GM19452 (cell line): ENCODE measurements around the gene FUT8.

Experiments
- ATAC-seq: cut with Tn5 transposase; IDR thresholded peaks from one replicate; pipeline ENCODE4 v1.9.1; 2021; ENCODE audit not compliant: unreplicated experiment

The FUT8 gene

DNA sequence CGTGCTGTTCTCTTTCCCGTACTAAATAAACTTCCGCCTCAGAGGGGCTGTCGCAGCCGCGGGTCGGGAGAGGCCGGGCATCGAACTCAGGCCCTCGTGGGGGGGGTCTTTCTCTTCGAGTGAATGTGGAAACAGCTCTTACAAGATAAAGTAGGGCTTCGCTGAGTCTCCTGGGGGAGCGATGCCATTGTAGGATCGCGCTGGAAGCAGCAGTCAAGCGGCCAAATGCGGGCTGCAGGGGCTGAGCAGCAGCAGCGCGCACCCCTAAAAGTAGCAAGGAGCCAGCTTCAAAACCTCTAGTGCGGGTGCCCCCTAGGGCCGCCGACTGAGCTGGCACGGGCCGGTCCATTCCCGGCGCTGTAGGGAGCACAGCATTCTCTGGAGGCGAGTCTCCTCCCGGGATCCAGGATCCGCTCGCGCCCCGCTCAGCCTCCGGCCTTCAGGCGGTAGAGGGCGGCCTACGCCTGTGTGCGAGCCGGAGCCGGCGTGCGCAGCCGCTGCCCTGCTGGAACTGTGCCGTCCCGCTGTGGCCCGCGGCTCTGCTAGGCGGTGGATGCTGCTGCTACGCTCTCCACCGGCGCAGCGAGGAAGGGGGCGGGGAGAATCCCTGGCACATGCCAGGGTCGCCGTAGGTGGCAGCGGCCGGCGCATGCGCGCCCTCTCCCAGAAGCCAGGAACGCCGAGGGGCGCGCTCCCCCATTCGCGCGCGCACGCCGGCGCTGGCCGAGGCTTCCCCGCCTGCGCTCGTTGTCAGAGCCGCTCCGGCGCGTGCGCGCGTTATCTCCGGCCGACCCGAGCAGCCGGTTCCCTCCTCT lies at the start of gene FUT8:
Gene FUT8 (plus strand): TSS at position 699 of the 815 bp plus-strand sequence. CDS start 148,834 bp downstream, outside the sequence.
- peak; percentile 74 for ATAC-seq

DNA sequence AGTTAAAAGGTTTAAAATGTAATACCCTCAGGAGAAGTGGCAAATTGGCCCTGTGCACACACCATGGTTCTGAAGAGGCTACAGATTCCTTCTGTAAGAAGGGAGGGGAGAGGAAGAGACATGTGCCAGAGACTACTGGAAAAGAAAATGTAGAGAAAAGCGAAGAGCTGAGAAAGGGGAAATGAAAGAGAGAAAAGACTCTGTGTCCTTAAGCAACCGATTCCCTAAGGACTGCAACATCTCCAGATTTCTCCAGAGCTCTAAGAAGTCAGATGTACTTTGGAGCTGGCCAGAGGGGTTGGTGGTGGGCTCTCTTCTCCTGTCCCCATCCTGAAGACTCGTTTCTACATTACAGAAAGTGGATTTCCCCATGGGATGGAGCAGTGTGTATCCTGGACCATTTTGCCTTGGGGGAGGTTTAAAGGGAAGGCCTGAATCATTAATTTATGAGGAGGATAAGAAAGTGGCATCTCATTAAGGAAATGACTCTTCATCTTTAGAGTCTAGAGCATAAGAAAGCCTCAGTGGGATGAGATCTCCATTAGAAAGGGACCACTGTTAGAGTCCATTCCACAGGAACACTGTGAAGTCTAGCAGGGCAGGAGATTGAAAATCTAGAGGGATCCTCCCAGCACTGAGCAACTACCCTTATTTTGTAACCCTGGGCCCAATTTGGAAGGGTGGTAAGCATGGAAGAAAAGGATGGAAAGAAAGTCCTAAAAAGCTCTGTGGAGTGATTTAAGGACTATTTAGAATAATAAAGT lies 45.5 kb upstream of the FUT8 start:
- ATAC-seq, result no peak

DNA sequence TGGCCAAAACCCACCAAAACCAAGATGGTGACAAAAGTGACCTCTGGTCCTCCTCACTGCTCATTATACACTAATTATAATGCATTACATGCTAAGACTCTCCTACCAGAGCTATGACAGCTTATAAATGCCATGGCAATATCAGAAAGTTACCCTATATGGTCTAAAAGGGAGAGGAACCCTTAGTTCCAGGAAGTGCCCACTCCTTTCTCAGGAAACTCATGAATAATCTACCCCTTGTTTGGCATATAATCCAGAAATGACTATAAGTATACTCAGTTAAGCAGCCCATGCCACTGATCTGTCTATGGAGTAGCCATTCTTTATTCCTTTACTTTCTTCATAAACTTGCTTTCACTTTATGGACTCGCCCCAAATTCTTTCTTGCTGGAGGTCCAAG lies 43.0 kb upstream of the FUT8 start:
- no peak for ATAC-seq

DNA sequence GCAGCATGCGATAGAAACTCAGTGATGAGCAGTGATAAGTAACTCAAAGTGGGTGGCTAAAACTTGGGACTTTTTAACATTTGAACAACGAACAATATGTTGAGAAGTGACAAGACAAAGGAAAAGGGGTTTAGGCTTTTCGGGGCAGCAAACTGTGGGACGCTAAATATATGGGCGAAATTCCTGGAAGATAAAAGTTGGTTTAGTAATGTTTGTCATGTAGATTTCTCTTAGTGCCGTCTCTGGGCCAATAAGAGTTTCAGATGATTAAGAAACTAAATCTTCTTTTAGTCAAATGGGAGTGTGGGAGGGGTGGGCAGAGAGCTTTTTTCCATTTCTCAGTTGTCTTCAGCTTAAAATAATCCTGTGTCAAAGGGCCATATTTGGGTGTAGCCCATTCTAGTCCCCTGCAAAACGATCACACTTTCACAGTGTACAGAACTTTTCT lies 41.7 kb upstream of the FUT8 start:
- no peak for ATAC-seq

DNA sequence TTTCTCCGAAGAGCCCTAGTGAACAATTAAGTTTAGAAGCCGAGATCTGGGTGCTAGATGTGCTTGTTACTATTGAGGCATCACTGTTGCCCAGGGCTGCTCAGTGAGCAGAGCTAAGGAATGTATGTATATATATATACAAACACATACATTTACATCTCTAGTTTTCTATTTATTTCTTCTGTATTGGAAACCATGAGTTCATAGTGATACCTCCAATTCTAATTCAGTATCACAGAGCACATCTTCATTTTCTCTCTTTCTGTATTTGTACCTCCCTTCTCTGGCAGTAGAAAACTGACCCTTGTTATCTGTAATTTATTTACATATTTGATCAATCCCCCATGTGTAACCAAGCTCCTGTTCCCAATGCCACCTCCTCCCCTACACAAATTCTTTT lies 40.7 kb upstream of the FUT8 start:
- no peak for ATAC-seq

DNA sequence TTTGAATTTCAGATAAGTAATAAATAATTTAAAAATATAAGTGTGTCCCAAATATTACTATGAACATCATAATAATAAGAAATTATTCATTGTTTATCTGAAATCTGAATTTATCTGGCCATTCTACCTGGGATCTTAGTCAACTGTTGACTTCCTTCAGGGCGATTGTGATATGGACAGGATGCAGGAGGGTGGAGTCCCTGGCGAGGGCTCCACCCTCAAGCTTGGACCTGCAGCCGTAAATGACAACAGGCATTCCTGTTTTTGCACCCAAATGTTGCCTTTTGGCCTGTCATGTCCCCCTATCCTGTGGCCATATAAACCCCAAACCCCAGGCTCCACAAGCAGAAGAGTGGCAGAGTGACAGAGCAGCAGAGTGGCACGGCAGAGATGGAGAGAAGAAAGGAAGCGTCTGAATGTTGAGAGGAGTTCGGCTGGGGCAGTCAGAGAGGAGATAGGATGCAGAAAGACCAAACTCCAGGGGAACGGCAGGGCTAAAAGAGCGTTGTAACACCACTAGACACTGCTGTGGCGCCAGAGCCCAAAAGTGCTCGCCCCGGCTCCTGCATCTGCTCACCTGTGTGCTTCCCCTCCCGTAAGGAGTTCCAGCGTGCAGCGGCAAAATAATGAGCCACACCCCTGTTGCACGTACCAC lies 39.4 kb upstream of the FUT8 start:
- no peak for ATAC-seq

DNA sequence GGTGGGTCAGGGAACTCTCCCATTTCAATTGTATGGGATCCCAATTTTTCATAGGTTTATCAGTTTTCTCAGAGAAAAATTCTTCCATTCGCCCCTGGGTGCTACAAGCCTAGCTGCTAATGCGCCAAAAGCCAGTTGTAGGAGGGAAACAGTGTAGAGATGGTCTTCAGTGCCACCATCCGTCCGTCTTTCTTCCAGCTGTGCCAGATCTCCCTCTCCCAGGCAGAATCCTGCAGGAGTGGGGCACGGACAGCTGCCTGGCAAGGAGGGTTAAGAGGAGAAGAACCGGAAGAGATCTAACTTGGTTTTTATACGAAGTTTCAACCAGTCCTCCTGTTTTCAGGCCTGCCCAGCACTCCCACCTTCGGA lies 38.9 kb upstream of the FUT8 start:
- ATAC-seq, result no peak

DNA sequence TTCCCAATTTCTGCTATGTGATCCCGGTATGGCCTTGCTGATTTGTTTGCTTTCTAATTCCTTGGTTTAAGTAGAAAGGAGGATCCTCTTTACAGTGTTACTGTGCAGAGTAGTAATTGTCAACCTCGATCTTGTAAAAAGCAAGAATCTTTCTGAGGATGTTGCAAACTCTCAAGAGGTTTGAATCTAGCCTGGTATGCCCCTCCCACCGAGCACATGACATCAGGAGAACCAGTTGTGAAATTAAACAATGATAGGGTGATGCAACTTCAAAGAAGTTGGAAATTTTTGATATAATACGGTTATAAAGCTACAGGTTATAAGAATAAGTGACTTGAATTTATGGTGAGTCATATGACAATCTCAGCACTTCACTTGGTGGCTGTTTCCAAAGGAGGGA lies 35.0 kb upstream of the FUT8 start:
- no peak for ATAC-seq

DNA sequence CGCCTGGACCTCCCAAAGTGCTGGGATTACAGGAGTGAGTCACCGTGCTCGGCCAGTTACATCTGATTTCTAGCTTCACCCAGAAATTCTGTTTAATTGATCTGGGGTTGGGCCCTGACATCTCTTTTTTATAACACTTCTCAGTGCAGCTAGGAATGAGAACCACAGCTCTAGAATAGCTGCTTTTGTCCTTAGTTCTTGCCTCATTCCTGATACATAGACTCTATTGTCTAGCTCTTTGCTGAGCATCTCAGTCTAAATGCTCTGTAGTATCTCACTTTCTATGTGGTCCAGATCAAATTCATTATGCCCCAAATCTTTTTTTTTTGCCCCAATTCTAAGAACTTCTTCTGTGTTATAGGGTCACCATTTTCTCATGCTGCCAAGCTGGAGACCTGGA lies 29.9 kb upstream of the FUT8 start:
- ATAC-seq, result no peak

DNA sequence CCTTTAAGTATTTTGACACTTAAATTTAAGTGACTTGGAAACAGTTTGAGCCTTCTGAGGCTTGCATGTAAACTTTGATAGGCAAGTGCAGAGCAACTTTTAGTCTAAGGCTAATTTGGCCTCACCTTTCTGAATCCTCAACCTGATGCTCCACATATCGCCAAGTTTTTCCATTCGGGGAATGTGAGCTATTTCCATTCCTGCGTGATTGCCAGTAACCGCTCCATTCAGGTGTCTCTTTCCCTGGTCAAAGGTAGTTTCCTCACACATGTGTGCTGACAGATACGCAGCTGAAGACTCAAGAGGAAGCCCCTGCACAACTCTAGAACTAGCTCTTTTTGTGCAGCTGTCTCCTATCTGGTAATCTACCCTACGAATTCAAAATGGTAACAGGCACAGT lies 25.4 kb upstream of the FUT8 start:
- ATAC-seq, result no peak

DNA sequence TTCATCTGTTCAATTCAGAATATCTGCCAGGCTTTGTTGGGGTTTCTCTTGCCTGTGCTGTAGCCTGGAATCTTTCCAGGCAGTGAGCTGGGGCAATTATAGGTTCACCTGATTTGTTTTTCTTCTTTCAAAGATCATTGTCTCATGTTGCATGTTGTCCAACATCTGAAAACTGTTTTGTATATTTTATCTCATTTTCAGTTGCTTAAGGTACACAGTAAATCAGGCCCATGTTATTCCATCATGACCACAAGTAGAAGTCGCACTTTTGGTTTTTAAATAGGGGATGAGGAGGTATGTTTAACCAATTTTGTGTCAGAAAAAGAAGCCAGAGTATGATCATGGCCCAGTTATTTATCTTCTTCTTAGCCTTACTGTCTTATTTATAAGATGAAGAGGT lies 24.9 kb upstream of the FUT8 start:
- no peak for ATAC-seq

DNA sequence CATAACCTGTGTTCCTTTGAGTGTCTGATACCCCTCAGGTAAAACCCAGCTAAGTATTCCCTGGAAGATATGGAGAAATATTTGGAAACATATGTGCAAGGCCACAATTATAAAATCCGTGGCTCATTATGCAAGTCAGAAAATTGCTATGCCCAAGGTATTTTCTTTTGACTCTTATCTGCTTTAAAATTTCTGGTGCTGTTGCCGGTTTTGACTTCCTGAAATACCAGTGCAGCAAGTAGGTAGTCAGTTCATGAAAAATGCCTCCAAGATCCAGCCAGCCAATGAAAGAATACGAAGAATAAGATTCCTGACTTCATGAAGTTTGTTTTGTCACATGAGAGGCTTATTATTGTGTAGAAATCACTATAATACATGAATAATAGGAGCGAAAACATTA lies 20.2 kb upstream of the FUT8 start:
- ATAC-seq, result no peak

DNA sequence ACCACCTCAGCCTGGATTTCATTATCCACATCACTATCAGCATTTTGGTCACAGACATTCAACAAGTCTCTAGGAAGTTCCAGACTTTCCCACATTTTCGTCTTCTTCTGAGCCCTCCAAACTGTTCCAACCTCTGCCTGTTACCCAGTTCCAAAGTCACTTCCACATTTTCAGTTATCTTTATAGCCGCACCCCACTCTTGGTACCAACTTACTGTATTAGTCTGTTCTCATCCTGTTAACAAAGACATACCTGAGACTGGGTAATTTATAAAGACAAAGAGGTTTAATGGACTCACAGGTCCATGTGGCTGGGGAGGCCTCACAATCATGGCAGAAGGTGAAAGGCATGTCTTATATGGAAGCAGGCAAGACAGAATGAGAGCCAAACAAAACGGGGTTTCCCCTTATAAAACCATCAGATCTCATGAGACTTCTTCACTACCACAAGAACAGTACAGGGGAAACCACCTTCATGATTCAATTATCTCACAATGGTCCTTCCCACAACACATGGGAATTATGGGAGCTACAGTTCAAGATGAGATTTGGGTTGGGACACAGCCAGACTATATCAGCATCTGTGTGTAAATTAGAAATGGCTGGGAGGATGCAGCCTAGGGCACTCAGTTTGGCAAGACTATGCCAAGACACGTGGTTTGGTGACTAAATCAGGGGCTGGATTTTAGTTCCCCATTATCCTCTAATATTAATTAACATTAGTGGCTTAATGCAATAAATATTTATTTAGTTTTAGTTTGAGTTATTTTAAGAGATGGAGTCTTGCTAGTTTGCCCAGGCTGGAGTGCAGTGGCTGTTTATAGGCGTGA lies 16.2 kb upstream of the FUT8 start:
- ATAC-seq, result no peak

DNA sequence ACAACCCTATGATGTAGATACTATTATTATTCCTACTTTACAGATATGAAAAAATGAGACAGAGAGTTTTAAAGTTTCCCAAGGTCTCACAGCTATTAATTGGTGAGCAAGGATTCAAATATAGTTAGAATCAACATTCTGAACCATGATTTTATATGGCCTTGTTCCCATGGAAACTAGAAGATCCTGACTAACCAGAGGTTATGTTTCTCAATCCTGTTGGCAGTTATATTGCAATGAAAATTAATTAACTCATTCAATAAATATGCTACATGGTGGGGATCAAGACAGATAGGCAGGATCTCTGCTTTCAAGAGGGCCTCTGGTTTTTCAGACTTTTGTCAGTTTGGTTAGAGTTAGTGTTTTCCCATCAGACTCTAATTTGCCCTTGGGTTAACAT lies 9.3 kb upstream of the FUT8 start:
- no peak for ATAC-seq

DNA sequence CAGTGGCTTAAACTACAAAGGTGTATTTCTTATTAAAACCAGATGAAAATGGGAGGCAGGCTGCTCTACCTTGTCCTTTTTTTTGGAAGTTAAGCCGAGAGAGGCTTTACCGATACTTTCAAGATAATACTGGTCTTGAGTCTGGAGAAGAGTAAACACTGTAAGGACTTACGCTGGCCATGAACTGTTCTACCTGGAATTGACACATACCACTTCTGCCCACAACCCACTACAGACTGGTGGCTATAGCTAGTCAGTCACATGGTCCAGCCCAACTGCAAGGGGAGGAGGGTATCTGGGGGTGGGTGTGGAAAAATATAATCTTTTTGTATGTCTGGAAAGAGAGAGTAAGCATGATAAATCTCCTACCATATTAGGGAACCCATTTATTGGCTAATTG lies 4.4 kb upstream of the FUT8 start:
- no peak for ATAC-seq

DNA sequence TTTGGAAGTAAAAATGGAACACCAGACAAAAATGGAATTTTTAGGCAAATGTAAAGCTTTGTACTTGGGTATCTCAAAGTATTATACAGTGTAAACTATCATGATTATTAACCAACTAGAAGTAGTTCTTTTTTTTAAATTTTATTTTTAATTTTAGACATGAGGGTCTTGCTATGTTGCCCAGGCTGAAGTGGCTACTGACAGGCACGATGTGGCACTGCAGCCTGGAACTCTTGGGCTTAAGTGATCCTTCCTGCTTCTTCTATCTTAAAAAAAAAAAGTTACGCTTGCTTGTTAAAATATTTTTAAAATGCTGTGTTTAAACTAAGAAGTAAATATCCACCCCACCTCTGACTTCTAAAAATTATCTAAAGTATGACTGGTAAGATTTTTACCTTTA lies 1.9 kb upstream of the FUT8 start:
- no peak for ATAC-seq

DNA sequence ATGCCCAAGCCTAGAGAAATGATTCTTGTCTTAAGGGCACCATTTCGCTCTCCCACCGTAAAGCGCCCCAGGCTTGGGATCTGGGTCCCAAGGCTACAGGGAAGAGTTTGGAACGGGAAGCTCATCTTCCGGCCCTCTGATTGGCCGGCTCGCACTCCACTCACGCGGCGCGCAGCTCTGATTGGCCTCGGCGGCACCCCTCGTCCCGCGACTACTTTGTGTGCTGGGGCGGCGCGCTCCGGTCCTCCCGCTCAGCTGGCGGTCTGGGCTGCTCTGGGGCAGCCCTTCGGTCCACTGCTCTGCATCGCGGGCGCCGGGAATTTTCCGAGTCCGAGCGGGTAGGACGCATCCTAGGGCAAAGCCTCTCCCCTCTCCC lies 886 bp upstream of the FUT8 start:
- peak; percentile 54 for ATAC-seq

DNA sequence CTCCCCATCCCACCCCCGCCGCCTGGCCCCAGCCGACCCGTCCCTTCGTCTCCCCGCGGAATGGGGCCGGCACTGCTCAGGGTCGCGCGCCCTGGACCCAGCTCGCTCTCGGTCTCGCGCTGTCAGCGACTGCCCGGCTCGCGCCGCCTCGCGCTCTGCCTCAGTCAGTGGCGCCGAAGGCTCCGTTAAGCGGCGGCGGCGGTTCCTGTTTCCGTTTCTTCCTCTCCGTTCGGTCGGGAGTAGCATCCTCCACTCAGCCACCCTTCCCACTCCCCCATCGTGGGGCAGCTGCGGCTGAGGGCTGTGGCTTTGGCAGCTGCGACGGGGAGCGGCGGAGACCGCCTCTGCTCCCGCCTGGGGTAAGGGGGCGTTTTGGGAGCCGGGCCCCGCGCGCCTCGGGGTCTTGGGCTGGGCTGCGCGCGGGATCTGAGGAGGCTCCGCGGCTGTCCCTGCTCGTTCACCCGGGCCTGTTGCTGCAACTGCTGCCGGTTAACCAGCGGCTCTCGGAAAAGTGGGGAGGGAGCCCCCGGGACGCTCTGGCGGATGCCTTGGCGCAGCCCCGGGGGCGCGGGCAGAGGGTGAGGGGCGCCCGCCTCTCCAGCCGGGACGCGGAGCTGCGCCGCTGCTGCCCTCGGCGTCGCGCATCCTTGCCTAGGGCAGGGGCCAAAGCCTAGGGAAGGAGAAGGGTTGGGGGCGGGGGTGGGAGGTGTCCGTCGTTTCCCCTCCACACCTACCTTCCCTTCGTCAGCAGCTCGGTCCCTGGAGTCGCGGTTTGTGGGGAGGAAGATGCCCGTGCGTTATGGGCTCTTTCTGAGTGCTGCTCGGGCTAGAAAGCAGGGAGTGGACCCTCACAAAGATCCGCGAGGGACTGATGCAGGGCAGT lies 567 bp downstream of the FUT8 start:
- ATAC-seq, result peak; percentile 41

DNA sequence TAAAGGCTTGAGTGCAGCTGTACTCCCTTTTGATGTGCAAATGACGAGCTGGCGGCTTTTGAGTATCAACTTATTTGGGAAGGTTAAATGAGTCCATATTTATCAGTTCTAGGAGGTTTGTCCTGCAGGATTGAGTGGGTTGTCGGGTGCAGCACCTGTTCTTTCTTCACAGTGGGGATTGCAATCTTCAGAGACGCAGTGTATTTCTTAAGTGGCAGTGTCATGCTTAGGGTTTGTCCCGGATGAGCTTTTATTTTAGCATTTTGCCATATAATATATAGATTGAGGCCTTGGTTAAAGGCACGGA lies 1.2 kb downstream of the FUT8 start:
- no peak for ATAC-seq

DNA sequence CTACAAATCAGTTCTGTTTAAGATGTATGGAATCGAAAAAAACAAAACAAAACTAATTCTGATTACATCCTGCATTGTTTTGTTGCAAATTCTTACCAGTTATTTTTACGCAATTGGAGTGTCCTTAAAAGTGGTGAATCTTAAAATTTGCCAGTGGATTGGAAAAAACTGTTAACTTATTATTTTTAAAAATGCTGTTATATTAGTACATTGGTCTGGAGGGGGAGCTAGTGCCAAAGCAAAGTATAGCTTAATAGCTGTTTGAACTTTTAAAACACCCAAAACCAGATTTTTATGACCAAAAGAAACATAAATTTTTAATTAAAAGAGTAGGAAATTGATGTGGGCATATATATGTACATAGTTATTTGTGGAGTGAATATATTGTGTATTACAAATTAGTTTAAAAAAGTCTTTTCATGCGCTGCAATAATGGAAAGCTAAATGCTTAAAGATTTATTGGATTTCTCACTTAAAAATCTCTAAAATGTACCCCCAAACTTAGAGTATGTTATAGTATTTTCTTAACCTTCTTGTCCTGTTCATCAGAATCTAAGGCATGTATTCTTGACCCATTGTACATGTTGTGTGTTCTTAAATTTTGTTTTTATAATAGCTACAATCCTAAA lies 2.5 kb downstream of the FUT8 start:
- no peak for ATAC-seq
